ENCODE data around the gene HSPA12A. TPM values are rescaled to one million over a fixed set of nuclear protein-coding genes. Genes with fewer than 3 reads are reported as not detected.

Gene HSPA12A
- total RNA-seq, 1 donor from 2014 or later, result 0.46 TPM

DNA sequence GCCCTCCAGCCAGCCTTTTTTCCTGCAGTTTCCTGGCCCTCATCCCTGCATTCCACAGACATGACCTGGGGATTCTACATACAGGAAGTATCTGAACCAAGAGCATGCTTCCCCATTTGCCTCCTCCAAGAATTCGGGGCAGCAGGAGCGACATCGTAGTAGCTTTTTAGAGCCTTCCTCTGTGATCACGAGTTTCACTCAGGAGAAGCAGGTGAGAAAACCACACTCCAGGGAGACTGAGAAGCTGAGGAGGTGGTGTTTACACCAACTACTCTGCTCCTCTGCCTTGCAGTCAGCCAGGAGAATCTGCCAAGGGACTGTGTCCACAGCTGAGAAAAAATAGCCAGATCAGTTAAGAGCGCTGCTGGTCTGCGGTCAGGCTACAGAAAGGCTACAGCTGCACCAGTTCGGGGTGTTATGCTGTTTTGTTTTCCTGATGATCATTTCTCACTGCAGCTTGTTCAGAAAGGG, 54.1 kb downstream of the HSPA12A start:
- intact Hi-C loops (cut with micrococcal nuclease), result no loop called here
- Mint-ChIP-seq H3K27ac (no peak overlapping the region), H3K4me1 (ENCODE audit: low read depth) (no peaks in the 10 kb centered on the region), H3K36me3 (ENCODE audit: low read depth) (no peaks in the 10 kb centered on the region), H3K27me3 (ENCODE audit: low read depth) (peaks cover 5% of the 10 kb centered on the region), H3K4me3 (ENCODE audit: low read depth) (no peak overlapping the region), H3K9me3 (no peaks in the 10 kb centered on the region)
- no peak for DNase-seq (ENCODE audit: low spot score)

- H3K4me1 Mint-ChIP-seq (ENCODE audit: low read depth), result no peaks in the 10 kb centered on the region
- no peaks in the 10 kb centered on the region for H3K9me3 Mint-ChIP-seq
- no peak for DNase-seq (ENCODE audit: low spot score)
- no peak overlapping the region for H3K27ac Mint-ChIP-seq
- intact Hi-C loops (cut with micrococcal nuclease), result no loop called here
- H3K36me3 Mint-ChIP-seq (ENCODE audit: low read depth), result no peaks in the 10 kb centered on the region
- peaks cover 5% of the 10 kb centered on the region for H3K27me3 Mint-ChIP-seq (ENCODE audit: low read depth)
- no peak overlapping the region for H3K4me3 Mint-ChIP-seq (ENCODE audit: low read depth)
These were observed 54.7 kb downstream of the HSPA12A start for GRCh38 chr10:116687633-116688032.

DNA sequence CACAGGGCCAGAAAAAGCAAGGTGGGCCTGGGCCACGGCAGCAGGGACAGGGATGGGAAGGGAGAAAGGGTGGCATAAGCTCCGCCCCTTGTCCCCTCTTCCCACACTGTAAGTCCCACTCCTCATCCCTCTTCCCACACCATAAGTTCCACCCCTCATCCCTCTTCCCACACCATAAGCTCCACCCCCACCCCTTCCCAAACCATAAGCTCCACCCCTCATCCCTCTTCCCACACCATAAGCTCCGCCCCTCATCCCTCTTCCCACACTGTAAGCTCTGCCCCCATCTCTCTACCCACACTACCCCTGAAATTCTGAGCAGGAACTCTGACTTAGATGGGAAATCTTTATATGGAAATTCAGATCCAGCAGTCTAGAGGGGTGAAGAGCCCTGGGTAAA, 55.7 kb downstream of the HSPA12A start:
- H3K4me3 Mint-ChIP-seq (ENCODE audit: low read depth), result no peak overlapping the region
- no peaks in the 10 kb centered on the region for H3K9me3 Mint-ChIP-seq
- H3K27me3 Mint-ChIP-seq (ENCODE audit: low read depth), result peaks cover 5% of the 10 kb centered on the region
- intact Hi-C loops (cut with micrococcal nuclease), result no loop called here
- no peak for DNase-seq (ENCODE audit: low spot score)
- no peaks in the 10 kb centered on the region for H3K36me3 Mint-ChIP-seq (ENCODE audit: low read depth)
- H3K27ac Mint-ChIP-seq, result no peak overlapping the region
- peaks cover 1% of the 10 kb centered on the region for H3K4me1 Mint-ChIP-seq (ENCODE audit: low read depth)

GRCh38 chr10:116685807-116686206, 56.6 kb downstream of the HSPA12A start:
- H3K4me3 Mint-ChIP-seq (ENCODE audit: low read depth), result no peak overlapping the region
- peaks cover 5% of the 10 kb centered on the region for H3K27me3 Mint-ChIP-seq (ENCODE audit: low read depth)
- H3K36me3 Mint-ChIP-seq (ENCODE audit: low read depth), result no peaks in the 10 kb centered on the region
- no peaks in the 10 kb centered on the region for H3K9me3 Mint-ChIP-seq
- DNase-seq (ENCODE audit: low spot score), result no peak
- peaks cover 1% of the 10 kb centered on the region for H3K4me1 Mint-ChIP-seq (ENCODE audit: low read depth)
- H3K27ac Mint-ChIP-seq, result no peak overlapping the region
- intact Hi-C loops (cut with micrococcal nuclease), result no loop called here

GRCh38 chr10:116684781-116685180, 57.6 kb downstream of the HSPA12A start:
- no peaks in the 10 kb centered on the region for H3K9me3 Mint-ChIP-seq
- no peak overlapping the region for H3K4me3 Mint-ChIP-seq (ENCODE audit: low read depth)
- intact Hi-C loops (cut with micrococcal nuclease), result loop anchor here (5.0 kb wide), 1 partner anchor 493 kb away; no protein-coding TSS in a partner anchor
- H3K36me3 Mint-ChIP-seq (ENCODE audit: low read depth), result no peaks in the 10 kb centered on the region
- peaks cover 1% of the 10 kb centered on the region for H3K4me1 Mint-ChIP-seq (ENCODE audit: low read depth)
- H3K27ac Mint-ChIP-seq, result no peak overlapping the region
- peaks cover 5% of the 10 kb centered on the region for H3K27me3 Mint-ChIP-seq (ENCODE audit: low read depth)
- no peak for DNase-seq (ENCODE audit: low spot score)

DNA sequence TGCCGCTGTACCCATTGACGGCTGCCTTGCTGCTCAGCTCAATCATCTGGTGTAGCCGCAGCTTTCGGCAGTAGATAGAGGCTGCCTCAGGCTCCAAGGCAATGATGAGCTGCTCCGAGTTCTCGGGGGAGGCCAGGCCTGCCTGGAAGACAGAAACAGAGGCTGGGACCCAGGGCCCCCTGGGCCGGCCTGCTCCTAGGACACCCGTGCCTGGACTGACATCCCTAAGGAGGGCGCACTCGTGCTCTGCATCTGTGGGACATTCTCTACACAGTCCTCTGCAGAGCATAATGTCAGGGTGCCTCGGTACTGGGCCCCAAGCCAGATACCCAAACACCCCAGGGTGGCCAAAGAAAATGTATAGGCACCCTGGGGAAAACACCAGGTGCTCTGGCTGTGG, 58.5 kb downstream of the HSPA12A start:
- intact Hi-C loops (cut with micrococcal nuclease), result loop anchor here (5.0 kb wide), 1 partner anchor 493 kb away; no protein-coding TSS in a partner anchor
- no peaks in the 10 kb centered on the region for H3K9me3 Mint-ChIP-seq
- DNase-seq (ENCODE audit: low spot score), result no peak
- no peak overlapping the region for H3K27ac Mint-ChIP-seq
- H3K36me3 Mint-ChIP-seq (ENCODE audit: low read depth), result no peaks in the 10 kb centered on the region
- peaks cover 1% of the 10 kb centered on the region for H3K4me1 Mint-ChIP-seq (ENCODE audit: low read depth)
- H3K27me3 Mint-ChIP-seq (ENCODE audit: low read depth), result peaks cover 5% of the 10 kb centered on the region
- no peak overlapping the region for H3K4me3 Mint-ChIP-seq (ENCODE audit: low read depth)

- no peaks in the 10 kb centered on the region for H3K9me3 Mint-ChIP-seq
- intact Hi-C loops (cut with micrococcal nuclease), result loop anchor here (5.0 kb wide), 1 partner anchor 494 kb away; no protein-coding TSS in a partner anchor
- H3K27me3 Mint-ChIP-seq (ENCODE audit: low read depth), result peaks cover 5% of the 10 kb centered on the region
- no peak overlapping the region for H3K27ac Mint-ChIP-seq
- H3K4me3 Mint-ChIP-seq (ENCODE audit: low read depth), result no peak overlapping the region
- no peaks in the 10 kb centered on the region for H3K36me3 Mint-ChIP-seq (ENCODE audit: low read depth)
- peaks cover 1% of the 10 kb centered on the region for H3K4me1 Mint-ChIP-seq (ENCODE audit: low read depth)
- DNase-seq (ENCODE audit: low spot score), result no peak
These were observed 59.2 kb downstream of the HSPA12A start for GRCh38 chr10:116683166-116683565.

DNA sequence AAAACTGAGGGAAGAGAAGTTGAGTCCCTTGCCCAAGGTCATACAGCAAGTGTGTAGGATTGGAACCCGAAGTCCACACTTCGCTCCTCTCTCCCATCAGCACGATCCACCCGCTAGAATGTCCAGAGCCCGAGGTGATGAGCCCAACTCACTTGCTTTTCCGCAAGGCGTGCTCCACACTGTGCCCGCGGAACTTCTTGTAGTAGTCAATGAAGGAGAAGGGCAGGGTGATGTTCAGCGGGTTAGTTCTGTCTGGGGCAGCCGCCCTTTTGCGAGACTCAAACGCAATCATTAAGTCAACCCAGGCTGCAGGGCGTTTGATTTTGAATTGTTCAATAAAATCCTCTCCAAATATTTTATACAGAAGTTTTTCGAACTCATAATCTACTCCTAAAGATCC, 63.0 kb downstream of the HSPA12A start:
- Mint-ChIP-seq H3K9me3 (no peaks in the 10 kb centered on the region), H3K36me3 (ENCODE audit: low read depth) (no peaks in the 10 kb centered on the region), H3K4me1 (ENCODE audit: low read depth) (peaks cover 1% of the 10 kb centered on the region), H3K27me3 (ENCODE audit: low read depth) (no peaks in the 10 kb centered on the region), H3K4me3 (ENCODE audit: low read depth) (no peak overlapping the region), H3K27ac (no peak overlapping the region)
- intact Hi-C loops (cut with micrococcal nuclease), result no loop called here
- DNase-seq (ENCODE audit: low spot score), result no peak

DNA sequence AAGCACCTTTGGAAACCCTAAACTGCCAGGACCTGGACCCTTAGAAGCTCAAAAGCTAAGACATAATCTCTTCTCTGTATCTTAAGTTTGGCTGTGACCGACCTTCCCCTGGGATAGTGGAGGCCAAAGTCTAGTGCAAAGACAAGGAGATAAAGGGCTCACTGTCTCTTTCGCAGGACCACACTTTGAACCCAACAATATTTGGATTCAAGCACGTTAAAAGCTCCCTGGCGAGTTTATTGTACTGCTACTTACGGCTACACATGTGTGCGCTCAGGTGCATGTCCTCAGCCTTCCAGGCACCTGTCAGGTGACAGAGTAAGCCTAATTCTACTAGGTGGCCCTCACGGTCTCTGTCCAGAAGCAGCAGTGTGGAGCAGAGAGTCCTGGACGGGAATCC, 65.7 kb downstream of the HSPA12A start:
- intact Hi-C loops (cut with micrococcal nuclease), result no loop called here
- H3K4me1 Mint-ChIP-seq (ENCODE audit: low read depth), result no peaks in the 10 kb centered on the region
- peaks cover 2% of the 10 kb centered on the region for H3K27me3 Mint-ChIP-seq (ENCODE audit: low read depth)
- DNase-seq (ENCODE audit: low spot score), result no peak
- no peaks in the 10 kb centered on the region for H3K36me3 Mint-ChIP-seq (ENCODE audit: low read depth)
- H3K4me3 Mint-ChIP-seq (ENCODE audit: low read depth), result no peak overlapping the region
- no peaks in the 10 kb centered on the region for H3K9me3 Mint-ChIP-seq
- no peak overlapping the region for H3K27ac Mint-ChIP-seq

DNA sequence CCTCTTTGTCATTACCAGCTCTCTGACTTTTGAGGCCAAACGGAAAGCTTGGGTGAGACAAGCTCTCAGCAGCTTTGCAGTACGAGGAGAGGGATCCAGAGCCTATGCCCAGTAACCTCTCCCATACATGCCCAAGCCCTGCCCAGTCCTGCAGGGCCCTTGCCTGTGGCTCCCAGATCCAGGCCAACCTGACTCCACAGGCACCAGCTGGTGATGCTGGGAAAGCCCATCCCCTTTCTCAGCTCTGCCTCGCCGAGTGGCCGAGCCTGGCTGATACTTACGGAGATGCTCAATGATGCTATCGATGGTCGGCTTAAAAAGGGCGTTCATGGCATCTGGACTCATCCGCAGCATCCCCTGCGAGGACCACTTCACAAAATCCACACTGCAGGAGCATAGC, 66.2 kb downstream of the HSPA12A start:
- intact Hi-C loops (cut with micrococcal nuclease), result no loop called here
- Mint-ChIP-seq H3K27me3 (ENCODE audit: low read depth) (peaks cover 2% of the 10 kb centered on the region), H3K4me3 (ENCODE audit: low read depth) (no peak overlapping the region), H3K36me3 (ENCODE audit: low read depth) (no peaks in the 10 kb centered on the region), H3K4me1 (ENCODE audit: low read depth) (no peaks in the 10 kb centered on the region), H3K27ac (no peak overlapping the region), H3K9me3 (no peaks in the 10 kb centered on the region)
- no peak for DNase-seq (ENCODE audit: low spot score)

GRCh38 chr10:116674901-116675423, 67.4 kb downstream of the HSPA12A start:
- peaks cover 9% of the 10 kb centered on the region for H3K27me3 Mint-ChIP-seq (ENCODE audit: low read depth)

GRCh38 chr10:116673866-116674265, 68.5 kb downstream of the HSPA12A start:
- Mint-ChIP-seq H3K36me3 (ENCODE audit: low read depth) (no peaks in the 10 kb centered on the region), H3K27ac (no peak overlapping the region), H3K4me1 (ENCODE audit: low read depth) (no peaks in the 10 kb centered on the region), H3K27me3 (ENCODE audit: low read depth) (peaks cover 9% of the 10 kb centered on the region), H3K4me3 (ENCODE audit: low read depth) (no peak overlapping the region), H3K9me3 (no peaks in the 10 kb centered on the region)
- intact Hi-C loops (cut with micrococcal nuclease), result no loop called here
- no peak for DNase-seq (ENCODE audit: low spot score)

More at GRCh38 chr10:116674901-116675423, 67.4 kb downstream of the HSPA12A start:
- no peaks in the 10 kb centered on the region for H3K9me3 Mint-ChIP-seq
- intact Hi-C loops (cut with micrococcal nuclease), result no loop called here
- DNase-seq (ENCODE audit: low spot score), result no peak
- H3K27ac Mint-ChIP-seq, result no peak overlapping the region
- H3K4me1 Mint-ChIP-seq (ENCODE audit: low read depth), result no peaks in the 10 kb centered on the region
- no peaks in the 10 kb centered on the region for H3K36me3 Mint-ChIP-seq (ENCODE audit: low read depth)
- H3K4me3 Mint-ChIP-seq (ENCODE audit: low read depth), result no peak overlapping the region

- H3K27ac Mint-ChIP-seq, result no peak overlapping the region
- H3K4me1 Mint-ChIP-seq (ENCODE audit: low read depth), result no peaks in the 10 kb centered on the region
- no peaks in the 10 kb centered on the region for H3K9me3 Mint-ChIP-seq
- intact Hi-C loops (cut with micrococcal nuclease), result no loop called here
- H3K27me3 Mint-ChIP-seq (ENCODE audit: low read depth), result peaks cover 9% of the 10 kb centered on the region
- no peak for DNase-seq (ENCODE audit: low spot score)
- no peak overlapping the region for H3K4me3 Mint-ChIP-seq (ENCODE audit: low read depth)
- H3K36me3 Mint-ChIP-seq (ENCODE audit: low read depth), result no peaks in the 10 kb centered on the region
These were observed 69.5 kb downstream of the HSPA12A start for GRCh38 chr10:116672891-116673290.
